ENCODE results near the gene NR1D1.

The NR1D1 gene

DNA sequence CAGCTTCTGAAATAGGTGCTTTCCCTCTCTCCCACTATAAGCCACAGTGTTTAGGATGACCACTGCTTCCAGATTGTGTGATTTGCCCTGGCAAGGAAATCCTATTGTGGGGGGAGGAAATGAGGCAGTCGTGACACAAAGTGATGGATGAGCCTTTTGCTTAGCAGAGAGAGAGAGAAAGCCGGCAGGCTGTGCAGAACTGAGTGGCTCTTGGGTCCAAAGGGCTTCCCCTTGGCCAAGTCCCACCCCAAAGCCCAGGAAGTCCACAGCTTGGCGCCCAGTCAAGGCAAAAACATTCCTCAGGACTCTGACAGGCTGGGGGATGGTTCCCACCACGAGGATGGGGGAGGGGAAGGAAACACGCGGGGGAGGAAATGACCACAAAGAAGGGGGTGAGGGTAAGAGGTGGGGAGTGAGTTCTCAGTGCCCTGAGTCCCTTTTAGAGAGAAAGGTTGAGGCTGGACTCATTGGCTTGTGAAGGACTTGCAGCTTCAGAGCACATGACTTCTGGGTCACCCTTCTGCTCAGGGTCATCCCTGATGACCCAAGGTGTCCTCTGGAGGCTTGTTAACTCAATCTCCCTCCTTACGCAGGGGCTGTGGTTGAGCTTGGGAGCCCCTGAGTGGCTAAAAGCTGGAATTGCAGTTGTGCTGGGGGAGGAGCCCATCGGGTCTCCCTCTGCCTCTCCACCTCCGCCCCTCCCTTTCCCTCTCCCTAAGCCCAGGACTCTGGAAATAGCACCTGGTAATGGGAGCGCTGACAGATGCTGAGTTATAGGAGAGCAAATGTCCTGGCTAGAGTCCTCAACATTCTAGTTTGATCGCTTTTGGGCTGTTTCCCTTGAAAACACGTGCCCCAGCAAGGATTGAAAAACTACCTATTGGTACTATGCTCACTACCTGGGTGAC lies 11.1 kb upstream of the NR1D1 start:
- DNase-seq (ENCODE audit: low spot score) = peak; percentile 90

DNA sequence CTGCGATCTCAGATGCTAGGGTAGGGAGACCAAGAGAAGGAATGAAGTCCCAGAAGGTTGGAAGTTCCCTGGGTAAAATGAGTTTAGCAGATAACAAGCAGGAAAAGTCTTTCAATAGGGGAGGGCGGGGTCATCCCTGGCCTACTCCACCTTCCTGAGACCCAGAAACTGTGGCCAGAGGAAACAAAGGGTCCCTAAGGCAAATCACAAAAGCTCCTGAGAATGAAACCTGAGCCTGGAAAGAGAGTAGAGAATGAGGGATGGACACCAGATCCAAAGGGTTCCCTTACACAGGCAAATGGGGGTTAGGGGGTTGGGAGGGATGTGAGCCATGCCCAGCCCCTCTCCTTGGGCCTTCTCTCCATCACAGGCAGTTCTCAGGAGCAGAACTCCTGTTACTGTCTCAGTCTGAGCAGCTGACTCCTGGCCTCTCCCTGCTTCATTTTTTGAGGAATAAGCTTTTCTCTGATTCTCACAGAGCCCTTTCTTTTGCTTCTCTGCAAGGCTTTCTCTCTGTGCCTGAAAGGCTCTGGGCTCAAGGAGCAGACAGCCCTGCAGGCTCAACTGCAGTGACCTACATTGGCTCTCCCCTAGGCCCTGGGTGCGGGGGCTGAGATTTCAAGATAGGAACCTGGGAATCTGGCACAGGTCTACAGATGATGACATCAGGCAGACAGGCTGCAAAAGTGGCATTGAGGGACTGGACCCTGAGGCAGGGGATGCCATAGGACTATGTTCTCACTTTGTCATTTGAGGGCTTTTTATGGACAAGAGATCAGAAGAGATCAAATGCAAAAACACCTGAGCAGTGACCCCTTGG lies 9.8 kb upstream of the NR1D1 start:
- peak; percentile 72 for DNase-seq (ENCODE audit: low spot score)

DNA sequence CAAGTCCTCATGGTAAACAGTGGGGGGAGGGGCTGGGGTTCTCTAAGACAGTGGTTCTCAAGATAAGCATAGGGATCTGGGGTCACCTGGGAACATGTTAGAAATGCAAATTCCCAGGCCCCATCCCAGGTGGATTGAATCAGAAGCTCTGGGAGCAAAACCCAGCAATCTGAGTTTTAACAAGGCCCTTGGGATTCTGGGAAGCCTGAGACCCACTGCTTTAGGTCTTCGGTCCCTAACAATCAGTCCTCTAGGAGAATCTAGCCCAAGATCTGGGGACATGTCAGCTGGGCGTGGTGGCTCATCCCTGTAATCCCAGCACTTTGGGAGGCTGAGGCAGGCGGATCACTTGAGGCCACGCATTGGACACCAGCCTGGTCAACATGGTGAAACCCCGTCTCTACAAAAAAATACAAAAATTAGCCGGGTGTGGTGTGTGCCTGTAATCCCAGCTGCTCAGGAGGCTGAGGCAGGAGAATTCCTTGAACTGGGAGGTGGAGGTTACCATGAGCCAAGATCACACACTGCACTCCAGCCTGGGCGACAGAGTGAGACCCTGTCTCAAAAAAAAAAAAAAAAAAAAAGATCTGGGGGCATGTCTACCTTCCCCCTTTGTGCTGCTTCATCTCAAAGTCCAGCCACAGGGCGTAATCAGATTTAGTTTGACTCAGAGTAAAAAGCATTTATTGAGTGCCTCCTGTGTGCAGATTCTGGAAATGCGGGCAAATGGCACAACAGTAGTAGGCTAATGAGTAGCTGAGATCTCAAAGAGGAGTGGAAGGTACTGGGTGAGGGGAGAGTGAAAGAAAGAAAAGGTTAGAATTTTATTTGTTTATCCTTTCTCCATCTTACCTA lies 8.8 kb upstream of the NR1D1 start:
- DNase-seq (ENCODE audit: low spot score) = peak; percentile 45

DNA sequence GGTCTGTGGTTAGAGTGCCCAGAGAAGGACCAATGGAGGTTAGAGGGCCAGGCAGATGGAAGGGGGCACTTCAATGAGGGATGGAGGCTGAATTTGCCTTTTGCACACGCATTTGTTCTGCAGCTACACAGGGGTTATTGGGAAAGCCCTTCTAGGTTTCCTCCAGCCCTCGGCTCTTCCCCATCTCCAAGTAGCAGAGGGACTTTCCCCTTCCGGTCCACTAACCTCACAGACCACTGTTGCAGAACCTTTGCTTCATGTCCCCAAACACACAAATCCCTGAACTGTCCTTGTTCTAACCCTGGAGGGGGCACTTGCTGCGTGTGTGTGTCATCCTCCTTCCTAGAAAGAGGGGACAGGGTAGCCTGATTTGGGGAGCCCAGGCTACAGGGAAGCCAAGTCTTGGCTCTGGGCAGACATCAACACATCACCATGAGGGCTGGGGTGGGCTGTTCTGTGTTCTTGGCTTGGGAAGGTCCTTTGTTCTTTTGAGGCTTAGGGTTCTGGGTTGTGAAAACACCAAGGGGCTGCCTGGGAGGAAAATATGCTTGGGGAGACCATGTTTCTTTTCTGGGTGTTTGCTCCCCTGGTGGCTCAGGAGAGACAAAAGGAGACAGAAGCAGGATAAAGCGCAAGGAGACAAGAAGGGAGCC lies 7.3 kb upstream of the NR1D1 start:
- peak; percentile 58 for DNase-seq (ENCODE audit: low spot score)

DNA sequence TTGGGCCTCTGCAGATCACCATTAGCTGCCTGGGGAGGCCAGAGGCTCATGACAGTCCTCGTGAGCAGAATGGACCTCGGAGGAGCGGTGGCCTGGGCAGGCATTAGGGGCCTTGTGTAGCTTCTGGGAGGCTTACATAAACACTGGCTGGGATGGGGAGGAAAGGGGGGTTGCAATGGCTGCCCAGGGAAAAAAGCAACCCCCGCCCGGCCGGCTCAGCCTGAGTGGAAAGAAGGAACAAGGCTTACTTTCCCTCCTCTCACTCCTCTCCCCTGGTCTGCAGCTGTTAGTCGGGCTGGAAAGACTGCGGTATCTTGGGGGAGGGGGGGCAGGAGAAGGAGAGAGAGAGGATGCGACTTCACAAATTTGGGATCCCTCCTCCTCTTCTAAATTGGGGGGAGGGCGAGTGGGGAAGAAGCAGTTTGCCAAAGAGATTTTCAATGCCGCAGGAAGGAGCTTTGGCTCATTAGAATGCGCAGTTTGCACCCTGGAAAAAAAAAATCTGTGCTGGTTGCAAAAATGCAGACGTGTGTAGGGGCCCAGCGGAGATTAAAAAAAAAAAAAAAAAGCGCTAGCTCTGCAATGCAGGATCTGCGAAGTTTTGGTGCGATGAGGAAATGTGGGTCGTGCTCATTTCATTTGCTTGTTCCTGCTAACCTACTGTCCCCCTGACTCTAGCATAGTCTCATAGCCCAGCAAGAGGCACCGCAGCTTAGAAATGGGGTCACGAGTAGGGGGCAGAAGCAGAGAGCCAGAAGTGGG lies 6.6 kb upstream of the NR1D1 start:
- peak; percentile 65 for DNase-seq (ENCODE audit: low spot score)

DNA sequence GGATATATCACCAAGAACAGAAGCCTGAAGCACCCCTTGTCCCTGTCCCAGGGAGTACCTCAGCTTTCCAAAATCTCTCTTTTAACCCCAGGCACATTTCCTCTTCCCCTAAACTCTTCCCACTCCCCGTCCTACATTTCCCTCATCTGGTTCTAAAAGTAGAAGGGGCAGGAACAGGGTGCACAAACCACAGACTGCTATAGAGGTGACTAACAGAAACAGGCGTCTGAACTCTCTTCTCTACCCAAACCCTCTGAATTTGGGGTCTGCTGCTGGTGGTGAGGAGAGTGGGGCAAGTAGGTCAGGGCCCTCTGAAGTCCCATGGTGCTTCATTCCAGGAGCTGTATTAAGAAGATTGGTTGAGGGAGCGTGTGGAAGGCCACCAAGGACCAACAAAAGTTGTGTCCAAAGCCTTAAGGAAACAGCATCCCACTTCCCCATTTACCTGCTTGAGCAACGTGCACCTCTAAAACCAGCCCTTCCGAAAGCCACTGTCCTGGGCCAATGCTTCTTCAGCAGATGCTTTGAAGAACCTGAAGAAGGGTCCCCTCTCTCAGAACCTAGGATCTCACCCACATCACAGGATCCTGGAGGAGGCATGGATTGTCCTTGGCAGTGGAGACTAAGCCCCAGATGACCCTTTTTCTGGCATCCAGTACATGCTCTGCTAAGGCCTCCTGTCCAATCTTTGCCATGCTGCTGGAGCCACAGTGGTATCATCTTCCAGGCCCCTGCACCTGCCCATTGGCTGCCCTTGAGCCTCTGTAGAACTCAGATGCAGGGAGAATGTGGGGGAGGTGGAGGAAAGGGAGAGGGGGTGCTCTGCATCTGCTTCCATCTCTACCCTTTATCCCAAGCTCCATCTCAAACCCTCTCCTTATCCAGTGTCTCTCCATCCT lies 5.7 kb upstream of the NR1D1 start:
- DNase-seq (ENCODE audit: low spot score) = peak; percentile 47

DNA sequence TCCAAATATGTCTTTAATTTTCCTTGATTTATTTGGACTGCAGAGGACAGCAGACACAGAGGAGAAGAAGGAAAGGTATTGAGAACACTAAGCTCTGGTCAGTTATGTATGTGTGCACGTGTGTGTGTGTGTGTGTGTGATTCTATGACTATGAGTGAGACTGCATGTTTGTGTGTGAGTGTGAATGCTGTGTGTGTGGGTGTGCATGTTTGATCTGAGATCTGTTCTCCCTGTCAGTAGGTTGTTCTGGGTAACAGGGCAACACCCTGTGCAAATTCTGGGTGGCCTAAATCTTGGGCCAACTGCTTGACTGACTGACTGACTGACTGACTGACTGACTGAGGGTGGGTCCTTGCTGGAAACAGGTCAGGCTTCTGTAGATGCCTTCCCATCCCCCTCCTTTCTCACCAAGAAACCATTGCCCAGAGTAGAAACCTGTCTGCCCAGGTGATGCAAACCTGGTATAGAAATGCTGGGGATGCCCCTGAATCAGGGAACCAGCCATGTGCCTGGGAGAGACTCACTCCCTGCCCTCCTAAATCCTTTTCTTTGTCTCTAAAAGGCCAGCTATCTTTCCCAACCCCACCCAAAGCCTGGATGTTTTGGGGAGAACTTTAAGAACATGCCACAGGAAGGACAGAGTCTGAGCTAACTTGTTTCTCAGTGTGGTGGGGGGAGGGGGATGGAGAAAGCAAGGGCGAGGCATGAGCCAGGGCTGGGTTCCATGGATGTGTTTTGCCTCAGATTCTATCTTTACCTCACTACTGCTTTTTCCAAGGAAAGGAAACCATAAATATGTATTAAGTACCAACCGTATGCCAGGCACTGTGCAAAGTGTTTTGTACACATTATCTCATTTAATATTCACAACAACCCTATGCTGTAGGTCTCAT lies 4.5 kb upstream of the NR1D1 start:
- peak; percentile 44 for DNase-seq (ENCODE audit: low spot score)

DNA sequence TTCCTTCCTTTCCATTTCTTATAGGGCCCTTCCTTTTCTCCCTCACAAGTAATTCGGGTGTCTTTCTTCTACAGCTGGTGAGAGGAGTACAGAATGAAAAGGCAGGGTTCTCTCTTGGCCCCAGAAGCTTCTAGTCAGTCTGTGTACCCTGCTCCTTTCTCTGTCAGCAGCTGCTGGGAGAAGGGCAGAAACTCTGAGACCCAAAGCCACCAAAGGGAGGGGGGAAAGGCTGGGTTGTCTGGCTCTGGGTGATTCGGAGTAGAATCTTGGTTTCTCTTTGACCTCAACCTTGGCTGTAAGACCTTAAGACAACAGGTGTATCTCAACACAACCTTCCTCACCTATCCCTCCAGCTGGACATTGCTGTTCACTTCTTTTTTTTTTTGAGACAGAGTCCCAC lies 3.3 kb upstream of the NR1D1 start:
- peak; percentile 45 for DNase-seq (ENCODE audit: low spot score)

DNA sequence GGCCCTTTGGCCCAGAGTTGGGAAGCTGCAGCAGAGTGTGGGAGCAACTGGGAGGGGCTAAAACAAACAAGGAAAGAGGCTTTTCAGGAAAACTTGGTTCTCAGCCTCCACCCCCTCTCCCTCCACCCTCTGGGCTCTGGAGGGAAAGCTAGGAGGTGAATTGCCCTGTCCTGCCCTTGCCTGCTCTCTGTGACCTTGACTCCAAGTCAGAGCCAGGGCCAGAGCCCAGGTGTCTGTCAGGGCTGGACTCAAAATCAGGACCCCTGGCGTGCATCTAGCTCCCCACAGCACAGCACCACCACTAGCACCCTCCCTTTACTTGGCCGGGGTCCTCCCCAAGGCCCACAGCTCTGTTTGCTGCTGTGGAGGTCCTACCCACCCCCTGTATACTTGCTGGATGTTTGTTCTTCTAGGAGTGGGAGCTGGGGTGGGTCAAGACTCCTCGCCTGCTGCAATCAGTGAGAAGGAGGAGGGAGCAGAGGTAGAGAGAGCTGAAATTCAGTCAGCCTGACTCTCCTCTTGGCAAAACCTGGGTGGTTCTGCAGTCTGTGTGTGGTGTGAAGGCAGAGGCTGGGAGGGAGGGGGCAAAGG lies 2.8 kb upstream of the NR1D1 start:
- peak; percentile 50 for DNase-seq (ENCODE audit: low spot score)

DNA sequence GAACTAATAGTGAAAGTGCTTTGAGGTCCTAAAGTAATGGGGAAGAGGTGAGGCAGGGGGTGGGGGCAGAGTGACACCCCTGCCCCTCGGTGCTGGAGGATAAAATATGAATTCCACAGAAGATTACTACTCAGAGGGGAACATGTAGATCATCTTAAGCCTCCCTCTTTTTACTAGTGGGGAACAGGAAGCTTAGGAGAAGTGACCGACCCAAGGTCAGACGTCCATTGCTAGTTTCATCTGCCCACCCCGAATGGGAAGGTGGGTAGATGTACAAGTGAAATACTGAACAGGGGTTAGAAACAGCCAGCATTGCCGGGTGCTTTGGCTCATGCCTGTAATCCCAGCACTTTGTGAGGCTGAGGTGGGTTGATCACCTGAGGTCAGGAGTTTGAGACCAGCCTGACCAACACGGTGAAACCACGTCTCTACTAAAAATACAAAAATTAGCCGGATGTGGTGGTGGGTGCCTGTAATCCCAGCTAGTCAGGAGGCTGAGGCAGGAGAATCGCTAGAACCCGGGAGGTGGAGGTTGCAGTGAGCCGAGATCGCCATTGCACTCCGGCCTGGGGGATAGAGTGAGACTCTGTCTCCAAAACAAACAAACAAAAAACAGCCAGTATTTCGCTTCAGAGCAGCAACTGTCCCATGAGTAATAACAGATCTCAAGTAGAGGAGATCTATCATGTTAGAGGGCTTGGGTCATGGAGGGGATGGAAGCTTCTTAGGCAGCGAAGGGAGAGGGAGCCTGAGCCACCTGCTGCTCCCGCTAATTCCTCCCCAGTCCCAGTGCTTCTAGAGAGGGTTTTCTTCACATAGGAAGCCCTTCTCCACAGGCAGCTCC lies 1.2 kb upstream of the NR1D1 start:
- DNase-seq (ENCODE audit: low spot score) = no peak

DNA sequence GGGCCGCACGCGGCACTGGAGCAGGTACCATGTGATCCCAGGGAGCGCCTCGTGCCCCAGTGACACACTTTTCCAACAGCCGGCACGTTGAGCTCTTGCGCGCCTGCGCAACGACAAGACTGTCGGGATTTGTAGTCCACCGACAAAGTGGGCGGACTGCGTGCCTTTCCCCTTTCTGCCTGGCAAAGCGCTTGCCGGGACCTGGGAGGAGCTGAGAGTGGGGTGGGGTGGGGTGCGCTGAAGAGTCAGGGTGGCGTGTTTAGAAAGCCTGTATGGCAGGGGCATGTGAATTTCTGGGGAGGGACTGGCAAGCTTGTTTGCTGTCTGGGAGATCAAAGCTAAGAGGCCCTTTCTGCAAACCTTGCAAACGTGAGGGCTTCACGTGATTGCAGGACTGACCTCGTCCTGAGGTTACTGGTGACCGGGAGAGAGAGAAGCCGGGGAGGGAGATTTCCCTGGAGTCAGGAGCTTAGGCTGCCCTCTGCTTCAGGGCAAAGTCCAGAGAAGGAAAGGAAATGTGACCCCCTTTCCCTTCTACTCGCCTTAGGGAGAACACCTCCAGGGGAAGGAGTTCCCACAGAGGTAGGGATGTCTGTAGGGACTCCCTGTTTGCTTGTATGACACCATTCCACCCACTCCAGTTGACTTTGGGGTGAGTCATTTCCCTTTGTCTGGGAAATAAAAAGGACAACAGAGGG lies 429 bp upstream of the NR1D1 start:
- DNase-seq (ENCODE audit: low spot score) = peak; percentile 99

DNA sequence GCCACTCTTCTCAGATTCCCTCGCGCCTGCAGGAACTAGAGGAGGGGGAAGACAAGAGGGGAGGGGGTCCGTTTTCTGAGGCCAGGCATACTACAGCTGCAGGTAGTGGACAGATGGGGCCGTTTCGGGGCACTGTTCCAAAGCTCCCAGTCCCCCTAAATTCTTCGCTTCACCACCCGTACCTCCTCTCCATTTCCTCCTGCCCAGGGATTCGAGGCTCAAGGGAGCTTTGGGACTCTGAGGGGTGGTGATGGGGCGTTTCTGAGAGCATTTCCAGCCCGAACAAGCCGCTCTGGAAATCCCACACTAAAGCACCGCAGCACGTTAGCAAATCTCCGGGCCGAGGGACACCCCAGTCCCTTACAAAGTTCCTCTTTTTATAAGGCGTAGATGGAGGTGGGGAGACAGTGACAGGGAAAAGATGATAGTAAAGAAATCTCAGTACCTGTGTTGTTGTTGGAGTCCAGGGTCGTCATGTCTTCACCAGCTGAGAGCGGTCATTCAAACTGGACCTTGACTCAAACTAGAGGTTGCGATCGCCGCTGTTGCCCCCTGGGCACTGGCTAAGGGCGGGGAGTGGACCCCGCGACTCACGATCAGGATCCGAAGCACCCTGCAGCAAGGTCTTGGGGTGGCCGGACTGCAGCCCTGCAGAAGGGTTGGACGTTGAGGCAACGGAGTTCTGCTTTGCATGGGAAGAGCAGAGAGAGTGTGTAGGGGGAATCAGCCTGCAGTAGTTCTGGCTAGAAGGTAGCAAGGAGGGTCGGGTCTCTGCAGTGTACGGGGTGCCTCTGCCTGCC lies 570 bp downstream of the NR1D1 start:
- DNase-seq (ENCODE audit: low spot score) = peak; percentile 72

DNA sequence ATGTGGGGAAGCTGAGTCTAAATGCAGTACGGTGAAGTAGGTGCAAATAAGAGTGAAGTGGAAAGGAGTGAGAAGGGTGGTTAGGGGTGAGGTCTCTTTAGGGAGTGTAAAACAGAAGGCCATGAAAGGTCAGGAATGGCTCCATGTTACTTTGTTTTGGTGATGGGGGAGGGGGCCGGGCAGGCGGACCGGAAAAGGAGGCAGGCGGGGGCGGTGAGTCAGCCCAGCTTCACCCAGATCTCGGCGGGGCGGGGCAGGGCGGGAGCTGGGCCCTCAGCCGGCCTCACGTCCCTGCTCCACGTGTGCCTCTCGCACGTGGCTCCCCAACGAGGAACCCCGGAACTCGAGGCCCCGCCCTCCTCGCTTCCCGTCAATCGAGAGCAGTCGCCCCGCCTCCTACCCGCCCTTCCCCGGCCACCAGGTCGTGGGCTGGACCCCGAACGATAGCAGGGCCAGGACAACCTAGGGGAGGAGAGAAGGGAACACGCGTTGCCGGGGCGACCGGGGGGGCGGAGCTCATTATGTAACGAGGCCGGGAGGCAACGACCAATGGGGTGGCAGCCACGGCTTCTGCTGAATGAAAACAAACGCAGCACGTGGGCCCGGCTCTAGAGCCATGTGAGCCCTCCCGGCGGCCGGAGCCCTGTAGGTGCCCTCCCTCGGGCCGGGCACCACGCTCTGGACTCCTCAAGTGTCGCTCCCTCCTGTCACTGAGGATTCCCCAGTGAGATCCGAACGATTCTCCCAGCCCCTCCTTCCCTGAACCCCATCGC lies 1.4 kb downstream of the NR1D1 start:
- DNase-seq (ENCODE audit: low spot score) = peak; percentile 98

DNA sequence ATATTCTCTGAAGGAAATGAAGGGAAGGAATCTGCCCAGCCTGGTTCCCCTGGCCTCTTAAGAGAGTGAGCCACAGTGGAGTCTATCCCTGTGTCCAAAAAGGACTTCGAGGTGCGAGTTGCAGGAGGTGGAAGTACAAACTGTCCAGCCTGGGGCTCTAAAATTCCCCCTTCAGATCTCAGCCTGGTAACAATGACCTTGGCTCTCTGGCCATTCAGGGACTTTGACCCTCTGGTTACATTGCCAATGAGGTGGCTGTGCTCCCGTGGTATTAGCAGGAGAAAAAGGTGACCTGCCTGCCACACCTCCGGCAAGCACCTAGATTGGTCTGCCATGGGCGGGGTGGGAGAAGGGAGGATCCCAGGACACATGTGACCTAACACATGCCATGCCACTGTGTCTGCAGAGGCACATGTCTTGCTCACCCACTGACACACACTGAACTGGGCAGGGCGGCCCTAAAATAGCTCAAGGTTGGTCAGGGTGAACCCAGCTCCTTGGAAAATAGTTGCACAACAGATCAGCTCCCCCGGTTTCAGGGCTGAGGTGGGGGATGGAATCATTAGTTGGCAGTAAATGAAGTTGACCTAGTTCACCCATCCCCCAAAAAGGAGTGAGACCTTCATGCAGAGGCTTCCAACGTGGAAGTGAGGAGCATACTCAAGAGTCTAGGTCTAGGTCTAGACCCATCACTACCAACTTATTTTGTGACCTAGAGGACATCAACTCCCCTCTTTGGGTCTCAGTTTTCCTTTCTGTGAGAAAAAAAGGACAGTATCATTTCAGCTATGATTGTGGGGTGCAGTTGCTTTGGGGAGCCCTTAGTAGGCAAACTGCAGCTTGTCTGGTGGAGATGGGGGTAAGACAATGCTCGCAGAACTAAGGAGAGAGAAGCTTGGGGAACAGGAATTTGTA lies 2.2 kb downstream of the NR1D1 start:
- no peak for DNase-seq (ENCODE audit: low spot score)
